HL-60 (cell line): ENCODE results near the gene GNG7.

Source experiments
- CTCF ChIP-seq: IDR thresholded peaks from one replicate; pipeline ENCODE4 v1.5.1; 2011; ENCODE audit warnings: low read length, control low read depth, inconsistent platforms; ENCODE audit not compliant: insufficient read depth
- GABPA ChIP-seq: IDR thresholded peaks from 2 replicates; pipeline ENCODE4 v1.6.1; 2012; ENCODE audit warnings: low read depth
- POLR2AphosphoS5 ChIP-seq: IDR thresholded peaks from 2 replicates; pipeline ENCODE4 v1.6.1; 2012; ENCODE audit warnings: low read depth
- SPI1 ChIP-seq: IDR thresholded peaks from 2 replicates; pipeline ENCODE4 v1.6.1; 2012; ENCODE audit warnings: low read depth, mild to moderate bottlenecking, borderline replicate concordance
- TF ChIP-seq, protein P1 (sequence below): IDR thresholded peaks from 2 replicates; pipeline ENCODE4 v1.6.1; 2012; ENCODE audit warnings: low read depth; ENCODE audit not compliant: insufficient replicate concordance

DNA sequence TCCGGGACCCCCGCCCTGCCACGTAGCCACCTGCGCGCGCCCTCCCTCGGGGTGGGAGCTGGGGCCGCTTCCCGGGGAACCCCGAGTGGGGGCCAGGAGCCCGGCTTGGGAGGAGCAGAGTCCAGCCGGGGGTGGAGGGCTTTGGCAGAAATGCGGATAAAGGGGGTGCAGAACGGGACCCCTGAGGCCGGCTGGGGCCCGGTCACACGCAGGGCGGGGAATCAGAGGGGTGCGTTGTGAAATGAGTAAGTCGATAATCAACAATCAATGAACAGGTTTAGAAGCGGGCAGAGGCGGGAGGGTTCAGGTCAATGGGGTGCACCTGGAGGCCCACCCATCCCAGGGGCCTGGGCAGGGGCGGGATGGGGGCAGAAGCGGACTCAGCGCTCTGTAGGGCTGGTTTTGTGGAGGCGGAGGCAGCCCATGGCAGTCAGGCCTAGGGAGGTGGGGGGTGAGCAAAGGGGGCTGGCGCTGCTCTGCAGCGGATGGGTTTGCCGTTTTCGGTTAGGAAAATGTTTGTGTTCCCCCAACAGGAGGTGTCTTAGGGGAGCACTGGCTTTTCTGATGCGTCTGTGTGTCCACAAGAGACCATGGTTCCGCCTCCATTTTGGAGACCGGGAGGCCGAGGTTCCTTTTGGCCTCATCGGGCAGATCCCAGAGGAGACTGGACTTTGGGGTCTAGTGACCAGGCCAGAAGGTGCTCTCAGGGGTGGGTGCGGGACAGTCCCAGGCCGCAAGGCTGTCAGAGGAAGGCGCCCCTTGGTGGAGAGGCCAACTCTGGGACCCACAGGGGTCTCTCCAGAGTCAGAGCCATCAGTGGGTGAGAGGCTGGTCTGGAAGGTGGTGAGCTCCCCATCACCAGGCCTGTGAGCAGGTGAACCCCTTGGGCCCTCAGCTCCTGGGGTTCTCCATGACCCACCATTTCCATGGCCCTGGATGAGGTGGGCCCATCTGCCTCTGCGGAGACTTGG lies 19.4 kb upstream of the GNG7 start:
- no peak for TF ChIP-seq CTCF
- no peak for TF ChIP-seq GABPA
- TF ChIP-seq, protein P1, sequence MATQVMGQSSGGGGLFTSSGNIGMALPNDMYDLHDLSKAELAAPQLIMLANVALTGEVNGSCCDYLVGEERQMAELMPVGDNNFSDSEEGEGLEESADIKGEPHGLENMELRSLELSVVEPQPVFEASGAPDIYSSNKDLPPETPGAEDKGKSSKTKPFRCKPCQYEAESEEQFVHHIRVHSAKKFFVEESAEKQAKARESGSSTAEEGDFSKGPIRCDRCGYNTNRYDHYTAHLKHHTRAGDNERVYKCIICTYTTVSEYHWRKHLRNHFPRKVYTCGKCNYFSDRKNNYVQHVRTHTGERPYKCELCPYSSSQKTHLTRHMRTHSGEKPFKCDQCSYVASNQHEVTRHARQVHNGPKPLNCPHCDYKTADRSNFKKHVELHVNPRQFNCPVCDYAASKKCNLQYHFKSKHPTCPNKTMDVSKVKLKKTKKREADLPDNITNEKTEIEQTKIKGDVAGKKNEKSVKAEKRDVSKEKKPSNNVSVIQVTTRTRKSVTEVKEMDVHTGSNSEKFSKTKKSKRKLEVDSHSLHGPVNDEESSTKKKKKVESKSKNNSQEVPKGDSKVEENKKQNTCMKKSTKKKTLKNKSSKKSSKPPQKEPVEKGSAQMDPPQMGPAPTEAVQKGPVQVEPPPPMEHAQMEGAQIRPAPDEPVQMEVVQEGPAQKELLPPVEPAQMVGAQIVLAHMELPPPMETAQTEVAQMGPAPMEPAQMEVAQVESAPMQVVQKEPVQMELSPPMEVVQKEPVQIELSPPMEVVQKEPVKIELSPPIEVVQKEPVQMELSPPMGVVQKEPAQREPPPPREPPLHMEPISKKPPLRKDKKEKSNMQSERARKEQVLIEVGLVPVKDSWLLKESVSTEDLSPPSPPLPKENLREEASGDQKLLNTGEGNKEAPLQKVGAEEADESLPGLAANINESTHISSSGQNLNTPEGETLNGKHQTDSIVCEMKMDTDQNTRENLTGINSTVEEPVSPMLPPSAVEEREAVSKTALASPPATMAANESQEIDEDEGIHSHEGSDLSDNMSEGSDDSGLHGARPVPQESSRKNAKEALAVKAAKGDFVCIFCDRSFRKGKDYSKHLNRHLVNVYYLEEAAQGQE: no peak
- TF ChIP-seq POLR2AphosphoS5: no peak
- TF ChIP-seq SPI1: no peak
